GM23338 (cell line): Measurements from ENCODE around the gene CERT1. TPM values are rescaled to one million over a fixed set of nuclear protein-coding genes. Genes with fewer than 3 reads are reported as not detected.
A peak's percentile ranks its signal among the peaks of the same experiment; 100 is the strongest.

ENCODE experiments used
- ATAC-seq: fragments of 200-7000 bp; cut with Tn5 transposase; 3 replicates; pipeline ENCODE4 v1.9.1; 2020
- DNase-seq: peaks from one replicate; pipeline ENCODE4 v3.0.0-alpha.2; 2015; ENCODE audit warnings: low spot score
- H2AFZ ChIP-seq: fragments of 200-600 bp; sonication (generic); 2 replicates; pipeline ENCODE4 v1.8.0; 2016; ENCODE audit warnings: antibody characterized with exemption, mild to moderate bottlenecking, moderate library complexity
- H3F3A ChIP-seq: fragments of 200-600 bp; sonication (generic); replicated peaks from 2 replicates; pipeline ENCODE4 v1.8.0; 2017; ENCODE audit warnings: antibody characterized with exemption, mixed run types, low read depth
- H3K27ac ChIP-seq: fragments of 200-600 bp; sonication (generic); 2 replicates; pipeline ENCODE4 v1.6.1; 2016; ENCODE audit warnings: low read depth
- H3K27me3 ChIP-seq: fragments of 200-600 bp; sonication (generic); 2 replicates; pipeline ENCODE4 v1.8.0; 2016; ENCODE audit warnings: mild to moderate bottlenecking, mixed run types, moderate library complexity; ENCODE audit not compliant: insufficient read depth
- H3K36me3 ChIP-seq: fragments of 200-600 bp; sonication (generic); 2 replicates; pipeline ENCODE4 v1.8.0; 2016; ENCODE audit warnings: mild to moderate bottlenecking; ENCODE audit not compliant: insufficient read depth
- H3K4me1 ChIP-seq: fragments of 200-600 bp; sonication (generic); 2 replicates; pipeline ENCODE4 v1.8.0; 2016; ENCODE audit warnings: mild to moderate bottlenecking, moderate library complexity; ENCODE audit not compliant: insufficient read depth
- H3K4me2 ChIP-seq: fragments of 200-600 bp; sonication (generic); 2 replicates; pipeline ENCODE4 v1.7.1; 2017; ENCODE audit warnings: mixed run types
- H3K4me3 ChIP-seq: fragments of 200-600 bp; sonication (generic); 2 replicates; pipeline ENCODE4 v1.6.1; 2016; ENCODE audit warnings: mixed run types
- H3K79me2 ChIP-seq: fragments of 200-600 bp; sonication (generic); replicated peaks from 2 replicates; pipeline ENCODE4 v1.8.0; 2017; ENCODE audit warnings: mild to moderate bottlenecking; ENCODE audit not compliant: insufficient read depth
- H3K9me2 ChIP-seq: fragments of 200-600 bp; sonication (generic); 2 replicates; pipeline ENCODE4 v1.8.0; 2017; ENCODE audit not compliant: insufficient read depth
- H4K20me1 ChIP-seq: fragments of 200-600 bp; sonication (generic); replicated peaks from 2 replicates; pipeline ENCODE4 v1.8.0; 2017; ENCODE audit warnings: mild to moderate bottlenecking; ENCODE audit not compliant: insufficient read depth
- H3K27ac Mint-ChIP-seq: 2 replicates; pipeline ENCODE4 v1.8.0; 2020; ENCODE audit warnings: inconsistent platforms, mild to moderate bottlenecking, moderate library complexity, mixed read lengths
- H3K27me3 Mint-ChIP-seq: 3 replicates; pipeline ENCODE4 v1.8.0; 2022; ENCODE audit warnings: low read depth, mild to moderate bottlenecking, moderate library complexity, mixed read lengths, inconsistent platforms; ENCODE audit not compliant: insufficient read depth, poor library complexity
- H3K36me3 Mint-ChIP-seq: 3 replicates; pipeline ENCODE4 v1.8.0; 2021; ENCODE audit warnings: low read depth, mild to moderate bottlenecking, inconsistent platforms, moderate library complexity, mixed read lengths
- H3K4me1 Mint-ChIP-seq: 3 replicates; pipeline ENCODE4 v1.8.0; 2020; ENCODE audit warnings: mild to moderate bottlenecking, inconsistent platforms, mixed read lengths
- H3K4me3 Mint-ChIP-seq: 3 replicates; pipeline ENCODE4 v1.8.0; 2021; ENCODE audit warnings: moderate library complexity, mild to moderate bottlenecking, inconsistent platforms, mixed read lengths
- H3K9me3 Mint-ChIP-seq: 3 replicates; pipeline ENCODE4 v1.8.0; 2020; ENCODE audit warnings: moderate library complexity, mild to moderate bottlenecking, inconsistent platforms, mixed read lengths
- CREB1 ChIP-seq: fragments of 250-450 bp; sonication (Bioruptor Pico); IDR thresholded peaks from 2 replicates; pipeline ENCODE4 v1.5.0; 2020; ENCODE audit warnings: low read depth, mild to moderate bottlenecking, moderate library complexity
- CTCF ChIP-seq, 2 experiments: fragments of 200-600 bp in 1 of 2; sonication (generic) in 1 of 2; conservative IDR thresholded peaks; 2 replicates each; pipeline versions ENCODE4 v1.5.1 to v1.6.1; 2016 to 2017; ENCODE audit warnings: antibody characterized with exemption in 2 of 2, low read depth in 2 of 2, mild to moderate bottlenecking in 2 of 2, moderate library complexity in 1 of 2
- ETS1 ChIP-seq: IDR thresholded peaks from 2 replicates; pipeline ENCODE4 v1.6.1; 2016; ENCODE audit warnings: antibody characterized with exemption
- JUNB ChIP-seq: IDR thresholded peaks from one replicate; pipeline ENCODE4 v1.6.1; 2016; ENCODE audit warnings: antibody characterized with exemption; ENCODE audit not compliant: unreplicated experiment
- NANOG ChIP-seq: IDR thresholded peaks from 2 replicates; pipeline ENCODE4 v1.6.1; 2016; ENCODE audit warnings: antibody characterized with exemption, borderline replicate concordance
- POLR2AphosphoS5 ChIP-seq: IDR thresholded peaks from 2 replicates; pipeline ENCODE4 v1.6.1; 2016; ENCODE audit warnings: antibody characterized with exemption, low read depth
- REST ChIP-seq: IDR thresholded peaks from one replicate; pipeline ENCODE4 v1.6.1; 2018; ENCODE audit warnings: antibody characterized with exemption; ENCODE audit not compliant: unreplicated experiment
- ZNF114 ChIP-seq: fragments of 250-450 bp; sonication (Bioruptor Pico); IDR thresholded peaks from 2 replicates; pipeline ENCODE4 v1.5.0; 2020; ENCODE audit warnings: mild to moderate bottlenecking, moderate library complexity
- ZNF331 ChIP-seq: fragments of 250-450 bp; sonication (Bioruptor Pico); IDR thresholded peaks from 2 replicates; pipeline ENCODE4 v1.5.0; 2020; ENCODE audit warnings: low read depth, mild to moderate bottlenecking, moderate library complexity
- polyA plus RNA-seq: library from polyadenylated mRNA; unstranded; fragments of >200 nt; fragmentation: Nextera tagmentation; extraction: Ambion mirVana; gene quantifications from 2 replicates; pipeline ENCODE4 v1.2.1, GENCODE V29; 2016
- total RNA-seq: library from RNA; depleted of rRNA; stranded (reverse); fragments of >200 nt; shearing (Covaris generic); gene quantifications from 2 replicates; pipeline ENCODE4 v1.2.3, GENCODE V29; 2014

The CERT1 gene
- total and polyA plus RNA-seq, 2 experiments from 2014 or later, result 36.5 to 40.7 TPM

GRCh38 chr5:75363111-75363510 is 148.3 kb downstream of the CERT1 start:
- peak overlapping the region; percentile 80 for H3K27ac ChIP-seq
- H3K9me2 ChIP-seq, result no peaks in the 10 kb centered on the region
- H2AFZ ChIP-seq, result no peak overlapping the region
- peak; percentile 45 for ATAC-seq
- no peak overlapping the region for H3K4me2 ChIP-seq
- no peaks in the 10 kb centered on the region; the same call in 2 of the 3 replicates for H3K9me3 Mint-ChIP-seq
- H3K4me3 ChIP-seq, result no peak overlapping the region
- TF ChIP-seq ZNF331 (CRISPR knock-in tag) (no peak), POLR2AphosphoS5 (0 out of 2 replicates have a peak, but pooled peaks have one; percentile 10)
- H3K4me1 ChIP-seq, result peaks cover 16% of the 10 kb centered on the region; the same call in 1 of the 2 replicates
- H3K36me3 ChIP-seq, result peaks cover 36% of the 10 kb centered on the region
- no peaks in the 10 kb centered on the region for H3K27me3 Mint-ChIP-seq
- H3K4me1 Mint-ChIP-seq, result peaks cover 31% of the 10 kb centered on the region
- peaks cover 33% of the 10 kb centered on the region for H3K36me3 Mint-ChIP-seq
- peaks cover 13% of the 10 kb centered on the region; the same call in 1 of the 2 replicates for H4K20me1 ChIP-seq
- H3K27ac Mint-ChIP-seq, result no peak overlapping the region
- H3F3A ChIP-seq, result peaks cover 18% of the 10 kb centered on the region; the same call in 1 of the 2 replicates
- peak; percentile 34 for DNase-seq
- no peak overlapping the region for H3K4me3 Mint-ChIP-seq
- no peaks in the 10 kb centered on the region for H3K79me2 ChIP-seq
- no peaks in the 10 kb centered on the region for H3K27me3 ChIP-seq

DNA sequence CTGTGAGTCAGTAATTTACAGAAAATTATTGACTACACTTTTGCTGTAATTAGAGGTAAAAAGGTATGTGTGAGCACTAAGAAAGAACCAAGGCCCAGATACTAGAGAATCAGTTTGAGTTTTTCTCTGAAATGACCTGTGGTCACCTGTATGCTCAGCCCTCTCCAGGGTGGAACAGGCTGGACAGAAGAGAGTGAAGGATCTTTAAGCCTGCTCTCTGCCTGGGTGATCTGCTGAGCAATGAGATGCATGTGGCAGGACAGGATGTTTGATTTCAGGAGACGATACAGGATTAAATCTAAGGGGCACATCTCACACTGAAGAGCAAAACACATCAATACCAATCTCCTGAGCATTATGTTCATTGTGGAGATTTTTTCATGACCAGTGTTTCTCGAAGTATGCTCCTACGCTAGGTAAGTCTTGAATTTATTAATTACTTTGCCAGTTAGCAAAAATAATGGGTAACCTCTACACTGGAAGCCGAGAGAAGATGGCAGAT is 148.9 kb downstream of the CERT1 start:
- no peaks in the 10 kb centered on the region for H3K9me3 Mint-ChIP-seq
- H3K4me1 Mint-ChIP-seq, result peaks cover 31% of the 10 kb centered on the region
- no peak overlapping the region for H3K4me2 ChIP-seq
- peak overlapping the region; percentile 66; the same call in 1 of the 2 replicates for H3K27ac Mint-ChIP-seq
- peak overlapping the region; percentile 80 for H3K27ac ChIP-seq
- DNase-seq (no peak), ATAC-seq (peak; percentile 14; the same call in 2 of the 3 replicates)
- H3K27me3 ChIP-seq, result no peaks in the 10 kb centered on the region
- no peak overlapping the region for H3K4me3 Mint-ChIP-seq
- no peak overlapping the region for H3K4me3 ChIP-seq
- peaks cover 36% of the 10 kb centered on the region for H3K36me3 Mint-ChIP-seq
- no peak overlapping the region for H2AFZ ChIP-seq
- H3F3A ChIP-seq, result peaks cover 18% of the 10 kb centered on the region; the same call in 1 of the 2 replicates
- H3K4me1 ChIP-seq, result peaks cover 16% of the 10 kb centered on the region; the same call in 1 of the 2 replicates
- peaks cover 42% of the 10 kb centered on the region for H3K36me3 ChIP-seq
- no peaks in the 10 kb centered on the region for H3K9me2 ChIP-seq
- no peaks in the 10 kb centered on the region for H3K79me2 ChIP-seq
- no peak for TF ChIP-seq ZNF331 (CRISPR knock-in tag)
- TF ChIP-seq ETS1, result no peak
- no peak for TF ChIP-seq REST
- no peak for TF ChIP-seq CREB1 (CRISPR knock-in tag)
- no peak for TF ChIP-seq JUNB
- no peak for TF ChIP-seq NANOG
- TF ChIP-seq CTCF (conservative IDR thresholded peaks at IDR 0.05; ENCODE audit: low read depth in 2 of 2), result no peak
- no peak for TF ChIP-seq ZNF114
- TF ChIP-seq POLR2AphosphoS5, result no peak
- H4K20me1 ChIP-seq, result peaks cover 13% of the 10 kb centered on the region; the same call in 1 of the 2 replicates
- no peaks in the 10 kb centered on the region for H3K27me3 Mint-ChIP-seq
